Mucosa of stomach (tissue), 1 donor: ENCODE results near the gene MS4A6E.
"Not testable (repeated sequence)": the region's sequence is repeated elsewhere in the genome, so short reads cannot be mapped to it uniquely, and the experiment has no call there.

Experiments
- H3K27me3 ChIP-seq: one replicate; pipeline ENCODE4 v1.7.0; 2013; ENCODE audit warnings: mild to moderate bottlenecking, low read length; ENCODE audit not compliant: control insufficient read depth, insufficient read depth
- H3K36me3 ChIP-seq: one replicate; pipeline ENCODE4 v1.7.0; 2013; ENCODE audit warnings: low read length; ENCODE audit not compliant: control insufficient read depth, insufficient read depth
- H3K4me1 ChIP-seq: one replicate; pipeline ENCODE4 v1.7.0; 2013; ENCODE audit warnings: mild to moderate bottlenecking, low read length; ENCODE audit not compliant: control insufficient read depth, insufficient read depth
- H3K4me3 ChIP-seq: one replicate; pipeline ENCODE4 v1.7.0; 2013; ENCODE audit warnings: low read length
- H3K9ac ChIP-seq: one replicate; pipeline ENCODE4 v1.7.0; 2013; ENCODE audit warnings: mild to moderate bottlenecking, low read length, moderate library complexity
- H3K9me3 ChIP-seq: one replicate; pipeline ENCODE4 v1.7.0; 2013; ENCODE audit warnings: mild to moderate bottlenecking, low read length, moderate library complexity; ENCODE audit not compliant: control insufficient read depth
- donor health status: Pancreatic carcinoma.

MS4A6E gene, protein sequence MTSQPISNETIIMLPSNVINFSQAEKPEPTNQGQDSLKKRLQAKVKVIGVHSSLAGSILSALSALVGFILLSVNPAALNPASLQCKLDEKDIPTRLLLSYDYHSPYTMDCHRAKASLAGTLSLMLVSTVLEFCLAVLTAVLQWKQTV

DNA sequence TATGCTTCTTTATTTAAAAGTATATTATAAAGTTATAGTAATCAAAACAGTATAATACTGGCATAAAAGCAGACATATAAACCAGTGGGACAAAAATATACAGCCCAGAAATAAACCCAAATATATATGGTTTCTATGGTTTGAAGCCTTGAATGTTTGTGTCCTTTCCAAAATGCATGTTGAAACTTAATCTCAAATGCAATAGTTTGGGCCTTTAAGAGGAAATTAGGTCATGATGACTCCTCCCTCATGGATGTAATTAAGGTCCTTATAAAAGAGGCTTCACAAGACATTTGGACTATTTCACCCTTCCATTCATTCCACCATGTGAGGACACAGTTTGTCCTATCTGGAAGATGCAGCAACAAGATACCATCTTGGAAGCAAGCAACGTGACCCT lies at the start of gene MS4A6E:
MS4A6E (plus strand) TSS at position 301 of the 400 bp plus-strand sequence. CDS start 7,641 bp downstream, outside the sequence.
- Histone ChIP-seq H3K4me3 (no peak within 1 kb of the TSS), H3K4me1 (no peaks in the 10 kb centered on the region), H3K36me3 (no peaks in the 10 kb centered on the region), H3K27me3 (no peaks in the 10 kb centered on the region), H3K9me3 (no peaks in the 10 kb centered on the region), H3K9ac (no peak within 1 kb of the TSS)

DNA sequence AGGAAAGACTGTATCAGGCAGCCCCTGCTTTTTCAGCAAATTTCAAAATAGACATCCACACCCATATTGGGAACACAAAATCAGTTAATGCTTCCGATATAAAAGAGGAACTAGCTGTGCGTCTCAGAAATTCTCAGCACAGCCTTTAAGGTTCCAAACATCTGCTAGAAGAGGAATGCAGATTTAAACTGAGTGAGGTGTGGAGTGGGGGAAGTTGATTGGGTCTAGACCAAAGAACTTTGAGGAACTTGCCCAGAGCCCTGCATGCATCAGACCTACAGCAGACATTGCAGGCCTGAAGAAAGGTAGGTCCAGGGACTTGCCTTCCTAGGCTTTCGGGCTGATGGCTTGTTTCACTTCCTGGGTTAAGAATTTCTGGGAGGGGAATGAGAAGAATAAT lies 46.6 kb upstream of the MS4A6E start, which contains the start of gene MS4A4A:
MS4A4A (plus strand) TSS at position 255 of the 400 bp plus-strand sequence; CDS start at position 265, 10 bp downstream.
- Histone ChIP-seq H3K4me1 (no peaks in the 10 kb centered on the region), H3K36me3 (no peaks in the 10 kb centered on the region), H3K27me3 (no peaks in the 10 kb centered on the region), H3K9ac (no peak within 1 kb of the TSS), H3K4me3 (no peak within 1 kb of the TSS), H3K9me3 (no peaks in the 10 kb centered on the region)

DNA sequence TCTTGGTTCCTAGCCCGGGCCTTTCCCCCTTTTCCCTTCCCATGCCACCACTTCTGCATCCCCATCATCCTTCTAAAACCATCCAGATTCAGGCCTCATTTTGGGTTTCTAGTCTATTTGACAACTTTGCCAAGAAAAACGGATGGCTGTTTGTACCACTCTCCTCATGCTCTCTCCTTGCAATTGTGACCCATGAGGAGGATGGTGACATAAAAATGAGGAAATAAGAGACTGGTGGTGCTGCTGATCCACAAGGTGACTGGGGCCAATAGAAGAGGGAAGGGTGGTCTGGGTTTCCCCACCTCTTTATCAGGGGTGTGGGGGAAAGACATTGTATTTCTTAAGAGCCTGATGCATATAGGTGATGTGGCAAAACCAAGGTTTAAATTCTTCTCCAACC lies 45.6 kb upstream of the MS4A6E start:
- Histone ChIP-seq H3K27me3 (no peaks in the 10 kb centered on the region), H3K9ac (no peak overlapping the region), H3K4me1 (no peaks in the 10 kb centered on the region), H3K9me3 (no peaks in the 10 kb centered on the region), H3K36me3 (no peaks in the 10 kb centered on the region), H3K4me3 (no peak overlapping the region)

DNA sequence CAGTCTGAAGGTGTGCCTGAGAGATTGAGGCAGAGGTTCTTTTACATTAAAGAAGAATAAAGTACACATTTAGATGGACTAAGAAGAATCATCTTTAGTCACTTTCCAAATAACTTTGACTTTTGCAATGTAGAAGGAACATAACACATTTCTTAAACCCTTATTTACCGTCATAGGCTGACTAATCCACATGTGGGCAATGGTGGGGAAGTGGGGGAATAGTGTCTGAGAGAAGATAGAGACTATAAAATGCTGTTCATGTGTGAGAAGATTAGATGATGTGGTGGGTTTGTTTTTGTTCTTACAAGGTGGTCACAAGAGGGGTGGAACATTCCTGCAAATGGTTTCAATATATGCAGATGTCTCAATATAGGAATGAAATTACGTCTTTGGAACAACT lies 44.8 kb upstream of the MS4A6E start:
- Histone ChIP-seq H3K9ac (no peak overlapping the region), H3K4me3 (no peak overlapping the region), H3K36me3 (no peaks in the 10 kb centered on the region), H3K27me3 (no peaks in the 10 kb centered on the region), H3K9me3 (no peaks in the 10 kb centered on the region), H3K4me1 (no peaks in the 10 kb centered on the region)

DNA sequence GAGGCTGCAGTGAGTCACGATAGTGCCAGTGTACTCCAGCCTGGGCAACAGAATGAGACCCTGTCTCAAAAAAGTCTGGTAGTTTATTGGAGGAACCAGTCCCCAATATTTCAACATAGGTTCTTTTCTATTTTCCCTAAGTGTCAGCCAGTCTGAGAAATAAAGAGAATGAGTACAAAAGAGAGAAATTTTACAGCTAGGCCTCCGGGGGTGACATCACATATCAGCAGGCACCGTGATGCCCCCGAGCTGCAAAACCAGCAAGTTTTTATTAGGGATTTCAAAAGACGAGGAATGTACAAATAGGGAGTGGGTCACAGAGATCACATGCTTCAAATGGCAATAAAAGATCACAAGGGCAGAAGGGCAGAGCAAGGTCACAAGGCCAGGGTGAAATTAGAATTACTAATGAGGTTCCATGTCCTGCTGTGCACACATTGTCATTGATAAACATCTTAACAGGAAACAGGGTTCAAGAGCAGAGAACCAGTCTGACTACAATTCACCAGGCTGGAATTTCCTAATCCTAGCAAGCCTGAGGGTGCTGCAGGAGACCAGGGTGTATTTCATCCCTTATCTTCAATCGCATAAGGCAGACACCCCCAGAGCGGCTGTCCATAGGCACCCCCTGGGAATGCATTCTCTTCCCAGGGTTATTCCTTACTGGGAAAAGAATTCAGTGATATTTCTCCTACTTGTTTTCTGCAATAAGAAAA lies 41.5 kb upstream of the MS4A6E start:
- H3K4me1 ChIP-seq, H3K9me3 ChIP-seq, H3K36me3 ChIP-seq: not testable (repeated sequence)

DNA sequence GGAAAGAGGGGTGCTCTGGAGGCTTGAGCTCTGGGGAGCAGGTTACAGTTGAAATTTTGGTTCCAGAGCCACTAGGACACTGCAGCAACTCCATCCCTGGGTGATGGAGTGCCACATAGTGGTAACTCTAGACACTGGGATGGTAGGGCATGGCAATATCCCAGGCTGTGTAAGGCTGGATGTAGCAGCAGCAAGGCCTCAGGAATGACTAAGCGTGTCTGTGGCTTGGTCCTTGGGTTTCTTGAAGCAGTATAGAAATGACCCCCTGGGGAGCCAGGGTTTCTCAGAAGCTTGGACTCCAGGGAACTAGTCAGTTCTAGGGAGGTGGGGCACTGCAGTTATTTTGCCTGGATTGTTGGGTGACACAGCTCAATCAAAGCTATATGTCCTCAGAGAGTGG lies 38.5 kb upstream of the MS4A6E start:
- Histone ChIP-seq H3K27me3 (no peaks in the 10 kb centered on the region), H3K4me1 (no peaks in the 10 kb centered on the region), H3K9ac (no peak overlapping the region), H3K36me3 (no peaks in the 10 kb centered on the region), H3K9me3 (no peaks in the 10 kb centered on the region), H3K4me3 (no peak overlapping the region)

More for the DNA sequence above, 41.5 kb upstream of the MS4A6E start:
- H3K27me3 ChIP-seq, H3K9ac ChIP-seq, H3K4me3 ChIP-seq: not testable (repeated sequence)

DNA sequence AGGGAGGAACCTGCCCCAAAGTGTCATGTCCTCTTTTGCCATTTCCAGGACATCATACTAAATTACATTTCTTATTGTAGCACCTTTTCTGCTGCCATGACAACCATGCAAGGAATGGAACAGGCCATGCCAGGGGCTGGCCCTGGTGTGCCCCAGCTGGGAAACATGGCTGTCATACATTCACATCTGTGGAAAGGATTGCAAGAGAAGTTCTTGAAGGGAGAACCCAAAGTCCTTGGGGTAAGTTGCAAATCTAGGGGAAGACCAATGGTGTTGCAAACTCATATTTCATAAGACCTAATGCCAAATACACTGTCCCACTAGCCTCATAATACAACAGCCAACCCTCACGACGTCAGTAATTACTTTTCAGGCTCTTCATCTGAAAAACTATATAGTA lies 34.9 kb upstream of the MS4A6E start:
- Histone ChIP-seq H3K9ac (no peak overlapping the region), H3K27me3 (no peaks in the 10 kb centered on the region), H3K4me1 (no peaks in the 10 kb centered on the region), H3K4me3 (no peak overlapping the region), H3K9me3 (no peaks in the 10 kb centered on the region), H3K36me3 (no peaks in the 10 kb centered on the region)

DNA sequence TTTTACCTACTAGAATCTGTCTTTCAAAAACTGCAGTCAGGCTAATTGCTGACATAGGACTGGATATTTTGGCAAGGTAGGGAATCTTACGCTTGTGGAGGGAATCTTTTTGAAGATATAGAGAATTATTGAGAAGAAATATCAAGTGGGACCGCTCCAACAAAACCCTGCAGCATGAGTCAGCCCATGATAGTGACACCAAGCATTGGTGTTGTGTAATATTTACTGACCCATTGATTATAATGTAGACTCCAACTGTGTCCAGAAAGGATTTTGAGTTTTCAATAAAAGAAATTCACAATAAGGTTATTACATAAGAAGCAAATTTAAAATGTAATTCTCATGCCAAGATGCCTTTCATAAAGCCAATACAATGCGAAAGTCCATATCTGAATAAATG lies 25.9 kb upstream of the MS4A6E start:
- Histone ChIP-seq H3K27me3 (no peaks in the 10 kb centered on the region), H3K4me1 (no peaks in the 10 kb centered on the region), H3K9ac (no peak overlapping the region), H3K4me3 (no peak overlapping the region), H3K36me3 (no peaks in the 10 kb centered on the region), H3K9me3 (no peaks in the 10 kb centered on the region)

DNA sequence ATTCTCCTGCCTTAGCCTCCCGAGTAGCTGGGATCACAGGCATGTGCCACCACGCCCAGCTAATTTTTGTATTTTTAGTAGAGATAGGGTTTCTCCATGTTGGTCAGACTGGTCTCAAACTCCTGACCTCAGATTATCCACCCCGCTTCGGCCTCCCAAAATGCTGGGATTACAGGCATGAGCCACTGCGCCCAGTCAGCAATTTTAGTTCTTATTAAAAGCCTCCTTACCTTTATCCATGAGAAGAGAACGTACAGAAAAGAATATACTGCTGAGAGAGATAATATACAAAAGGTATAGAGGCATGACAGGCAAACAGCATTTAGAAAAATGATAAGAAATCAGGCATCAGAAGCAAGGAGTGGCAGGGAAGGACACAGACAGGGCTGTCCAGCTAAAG lies 25.2 kb upstream of the MS4A6E start:
- not testable (repeated sequence) for H3K9me3 ChIP-seq, H3K4me1 ChIP-seq, H3K4me3 ChIP-seq, H3K27me3 ChIP-seq, H3K9ac ChIP-seq, H3K36me3 ChIP-seq

DNA sequence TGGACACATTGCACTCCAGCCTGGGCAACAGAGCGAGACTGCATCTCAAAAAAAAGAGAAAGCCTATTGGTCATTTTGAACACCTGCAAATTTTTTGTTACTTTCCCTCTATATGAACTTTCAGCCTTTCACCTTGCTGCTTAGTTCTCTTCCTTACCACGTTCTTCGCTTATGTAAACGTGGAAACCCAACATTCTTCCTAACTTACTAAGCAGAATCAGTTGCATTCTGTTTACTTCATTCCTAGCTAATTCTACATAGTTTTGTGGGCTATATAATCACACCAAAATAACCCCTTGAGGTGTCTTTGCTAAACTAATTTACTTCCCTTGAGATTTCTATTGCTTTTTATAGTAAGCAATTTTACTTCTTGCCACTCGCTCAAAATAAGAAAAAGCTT lies 23.4 kb upstream of the MS4A6E start:
- Histone ChIP-seq H3K9ac (no peak overlapping the region), H3K36me3 (no peaks in the 10 kb centered on the region), H3K27me3 (no peaks in the 10 kb centered on the region)

DNA sequence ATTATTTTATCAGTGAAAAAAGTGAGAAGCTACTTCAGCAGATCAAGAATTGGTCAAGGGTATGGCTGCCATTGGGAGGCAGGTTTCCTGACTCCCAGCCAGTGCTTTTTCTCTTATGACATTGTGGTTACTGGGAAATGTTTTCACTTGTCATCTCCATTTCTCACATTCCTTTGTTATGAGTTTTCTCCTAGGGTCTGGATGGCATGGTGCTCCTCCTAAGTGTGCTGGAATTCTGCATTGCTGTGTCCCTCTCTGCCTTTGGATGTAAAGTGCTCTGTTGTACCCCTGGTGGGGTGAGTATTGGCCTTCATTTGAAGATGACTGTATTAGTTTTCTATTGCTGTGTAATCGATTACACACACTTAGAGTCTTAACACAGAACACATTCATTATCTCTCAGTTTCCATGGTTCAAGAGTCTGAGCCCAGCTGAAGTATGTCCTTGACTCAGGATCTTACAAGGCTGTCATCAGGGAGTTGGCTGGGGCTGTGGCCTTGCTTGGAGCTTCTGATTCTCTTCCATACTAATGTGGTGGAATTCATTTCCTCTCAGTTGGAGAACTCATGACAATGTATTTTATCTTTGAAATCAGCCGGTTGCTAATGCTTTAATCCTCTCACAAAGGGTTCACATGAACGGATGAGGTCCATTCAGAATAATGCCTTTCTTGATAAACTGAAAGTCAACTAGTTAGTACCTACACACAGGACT lies 21.0 kb upstream of the MS4A6E start:
- Histone ChIP-seq H3K4me3 (no peak overlapping the region), H3K9ac (no peak overlapping the region), H3K4me1 (no peaks in the 10 kb centered on the region), H3K36me3 (no peaks in the 10 kb centered on the region), H3K9me3 (no peaks in the 10 kb centered on the region), H3K27me3 (no peaks in the 10 kb centered on the region)

More for the DNA sequence above, 23.4 kb upstream of the MS4A6E start:
- Histone ChIP-seq H3K4me1 (no peaks in the 10 kb centered on the region), H3K4me3 (no peak overlapping the region), H3K9me3 (no peaks in the 10 kb centered on the region)

DNA sequence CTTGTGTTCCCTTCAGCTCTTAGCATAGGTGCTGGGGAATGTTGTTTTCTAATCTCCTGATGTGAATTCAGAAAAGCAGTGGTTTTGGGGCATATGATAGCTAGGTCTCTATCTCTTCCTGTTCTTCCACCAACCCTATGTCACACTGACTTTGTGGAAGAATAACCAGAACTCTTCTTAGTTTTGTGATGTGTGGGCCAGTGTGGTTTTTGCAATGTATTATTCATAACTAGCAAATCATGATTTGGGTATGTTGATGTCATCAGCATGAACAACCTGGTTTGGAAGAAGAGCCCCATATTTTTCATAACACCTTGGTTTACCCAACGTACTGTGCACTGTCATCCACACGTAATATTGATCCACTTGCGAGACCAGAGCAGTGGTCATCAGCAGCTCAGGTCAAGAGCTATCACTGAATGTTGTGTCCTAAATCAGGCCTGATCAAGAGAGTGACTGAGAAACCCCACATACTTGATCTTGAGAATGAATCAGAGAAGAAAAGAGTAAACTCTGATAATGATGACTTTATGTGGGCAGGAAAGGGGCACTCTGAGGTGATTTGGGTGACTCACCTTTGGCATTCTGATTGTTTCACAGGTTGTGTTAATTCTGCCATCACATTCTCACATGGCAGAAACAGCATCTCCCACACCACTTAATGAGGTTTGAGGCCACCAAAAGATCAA lies 19.4 kb upstream of the MS4A6E start:
- H3K9me3 ChIP-seq: no peaks in the 10 kb centered on the region
- no peaks in the 10 kb centered on the region for H3K4me1 ChIP-seq
- H3K9ac ChIP-seq: no peak overlapping the region
- H3K4me3 ChIP-seq: no peak overlapping the region
- no peaks in the 10 kb centered on the region for H3K27me3 ChIP-seq
- no peaks in the 10 kb centered on the region for H3K36me3 ChIP-seq
